ENCODE results near the gene LUC7L2. TPM values are rescaled to one million over a fixed set of nuclear protein-coding genes. Genes with fewer than 3 reads are reported as not detected.

LUC7L2 gene
- total and polyA plus RNA-seq, 9 of the 15 experiments (the other 6 are each of a cell fraction or from before 2014, with no cell fraction given): 56.1 to 207 (median 141) TPM

GRCh38 chr7:139341776-139342226 lies 17.9 kb upstream of the LUC7L2 start (continued):
- TF ChIP-seq CHAMP1 (IDR thresholded peaks at IDR 0.05) (no peak), KDM2B (CRISPR knock-in tag; IDR thresholded peaks at IDR 0.05) (no peak), PBX2 (CRISPR knock-in tag; IDR thresholded peaks at IDR 0.05; ENCODE audit: low read depth) (no peak), PBX2 (tag; conservative IDR thresholded peaks at IDR 0.05; ENCODE audit: low read depth) (no peak), SMARCE1 (IDR thresholded peaks at IDR 0.05) (no peak), CBX3 (IDR thresholded peaks at IDR 0.05; ENCODE audit: borderline replicate concordance in 1 of 2, low read length in 2 of 2) (no peak), CGGBP1 (CRISPR knock-in tag; IDR thresholded peaks at IDR 0.05) (no peak), MLX (CRISPR knock-in tag; conservative IDR thresholded peaks at IDR 0.05) (no peak), NELFE (IDR thresholded peaks at IDR 0.05; ENCODE audit: insufficient read depth, insufficient read length) (no peak), HIVEP1 (CRISPR knock-in tag; IDR thresholded peaks at IDR 0.05) (no peak), KLF1 (tag; IDR thresholded peaks at IDR 0.05) (no peak), NR4A1 (CRISPR knock-in tag; IDR thresholded peaks at IDR 0.05) (no peak), NR4A1 (tag; IDR thresholded peaks at IDR 0.05) (no peak), TEAD1 (CRISPR knock-in tag; IDR thresholded peaks at IDR 0.05) (peak in 1 of 2 experiments; percentile 5; a peak in 1 of 4 replicates), RBM14 (IDR thresholded peaks at IDR 0.05; ENCODE audit: borderline replicate concordance, insufficient read depth, low read depth, low read length) (no peak), ZNF589 (CRISPR knock-in tag; IDR thresholded peaks at IDR 0.05; ENCODE audit: low read depth) (0 out of 2 replicates have a peak, but pooled peaks have one; percentile 12), CSDE1 (IDR thresholded peaks at IDR 0.05) (0 out of 4 replicates have a peak, but pooled peaks of 1 of the 2 experiments have one; percentile 23), SRSF7 (optimal IDR thresholded peaks at IDR 0.05; ENCODE audit: low read depth, low read length) (no peak), DNMT1 (IDR thresholded peaks at IDR 0.05) (0 out of 2 replicates have a peak, but pooled peaks have one; percentile 35), POLR2AphosphoS5 (IDR thresholded peaks at IDR 0.05; ENCODE audit: control insufficient read depth, insufficient read depth, low read depth, low read length) (peak; percentile 6), ZNF140 (CRISPR knock-in tag; IDR thresholded peaks at IDR 0.05) (no peak), SMAD3 (CRISPR knock-in tag; conservative IDR thresholded peaks at IDR 0.05) (0 out of 2 replicates have a peak, but pooled peaks have one; percentile 43)
